Sigmoid colon (tissue), 7 donors: ENCODE measurements around the gene CDH24. TPM values are rescaled to one million over a fixed set of nuclear protein-coding genes. Genes with fewer than 3 reads are reported as not detected.

Source experiments
- DNase-seq: peaks from one replicate; pipeline ENCODE4 v3.0.0-alpha.2; 2019
- H3K27ac ChIP-seq, 4 donors: fragments of 200-600 bp; sonication (generic); one replicate each; pipeline ENCODE4 v1.5.1; 2016 to 2019; ENCODE audit warnings: mild to moderate bottlenecking in 1 of 4
- H3K27me3 ChIP-seq, 3 donors: fragments of 200-600 bp; sonication (generic); one replicate each; pipeline ENCODE4 v1.5.1; 2019; ENCODE audit warnings: mild to moderate bottlenecking in 1 of 3
- H3K36me3 ChIP-seq, 4 donors: fragments of 200-600 bp; sonication (generic); one replicate each; pipeline ENCODE4 v1.5.1; 2016 to 2019
- H3K4me1 ChIP-seq, 4 donors: fragments of 200-600 bp; sonication (generic); one replicate each; pipeline ENCODE4 v1.5.1; 2017 to 2019
- H3K4me3 ChIP-seq, 4 donors: fragments of 200-600 bp; sonication (generic); one replicate each; pipeline ENCODE4 v1.5.1; 2017 to 2019; ENCODE audit warnings: mild to moderate bottlenecking in 2 of 4, moderate library complexity in 1 of 4
- H3K9me3 ChIP-seq, 4 donors: fragments of 200-600 bp in 3 of 4; sonication (generic) in 3 of 4; one replicate each; pipeline versions ENCODE4 v1.5.1 to v1.6.1; 2013 to 2019
- CTCF ChIP-seq, 4 experiments: fragments of 450-650 bp in 3 of 4; fragments of 200-600 bp in 1 of 4; IDR thresholded peaks; one replicate each; pipeline ENCODE4 v1.5.1; 2016 to 2019; ENCODE audit warnings: antibody characterized with exemption in 4 of 4, mild to moderate bottlenecking in 3 of 4, moderate library complexity in 2 of 4
- EP300 ChIP-seq, 4 donors: sonication (generic); formaldehyde crosslinking; IDR thresholded peaks; one replicate each; pipeline ENCODE4 v1.6.1; 2017; ENCODE audit warnings: antibody characterized with exemption in 4 of 4
- POLR2A ChIP-seq, 2 donors: fragments of 450-650 bp; IDR thresholded peaks; one replicate each; pipeline ENCODE4 v1.6.1; 2016; ENCODE audit warnings: antibody characterized with exemption in 2 of 2, mild to moderate bottlenecking in 2 of 2, moderate library complexity in 2 of 2
- POLR2AphosphoS5 ChIP-seq, 4 donors: sonication (generic); formaldehyde crosslinking; IDR thresholded peaks; one replicate each; pipeline ENCODE4 v1.6.1; 2017; ENCODE audit warnings: antibody characterized with exemption in 4 of 4
- whole genome bisulfite sequencing, 2 donors: extraction: QIAGEN DNeasy Blood & Tissue Kit; methylation state at CpG; one replicate each; pipeline ENCODE4 v1.1.7; 2013; 5-methylcytosine and 5-hydroxymethylcytosine counted together
- intact Hi-C: fragments of 100-400 bp; cut with DNase I; formaldehyde crosslinking; loops from one replicate; pipeline ENCODE4 v1.15.1; 2023
- polyA plus RNA-seq, 3 donors: library from polyadenylated mRNA; stranded (reverse); fragments of 200-250 nt; gene quantifications; one replicate each; pipeline ENCODE4 v1.2.3, GENCODE V29; 2013
- total RNA-seq, 4 donors: library from RNA; depleted of rRNA; stranded (reverse); fragments of >200 nt; gene quantifications; one replicate each; pipeline ENCODE4 v1.1.0, GENCODE V29; 2016
- donor health status: healthy with polysubstance abuse.
- donor health status: Bipolar disorder and iron deficiency.
- donor health status: healthy.

Gene CDH24
- total and polyA plus RNA-seq, 7 donors = 0.46 to 7.5 (median 2.1) TPM

DNA sequence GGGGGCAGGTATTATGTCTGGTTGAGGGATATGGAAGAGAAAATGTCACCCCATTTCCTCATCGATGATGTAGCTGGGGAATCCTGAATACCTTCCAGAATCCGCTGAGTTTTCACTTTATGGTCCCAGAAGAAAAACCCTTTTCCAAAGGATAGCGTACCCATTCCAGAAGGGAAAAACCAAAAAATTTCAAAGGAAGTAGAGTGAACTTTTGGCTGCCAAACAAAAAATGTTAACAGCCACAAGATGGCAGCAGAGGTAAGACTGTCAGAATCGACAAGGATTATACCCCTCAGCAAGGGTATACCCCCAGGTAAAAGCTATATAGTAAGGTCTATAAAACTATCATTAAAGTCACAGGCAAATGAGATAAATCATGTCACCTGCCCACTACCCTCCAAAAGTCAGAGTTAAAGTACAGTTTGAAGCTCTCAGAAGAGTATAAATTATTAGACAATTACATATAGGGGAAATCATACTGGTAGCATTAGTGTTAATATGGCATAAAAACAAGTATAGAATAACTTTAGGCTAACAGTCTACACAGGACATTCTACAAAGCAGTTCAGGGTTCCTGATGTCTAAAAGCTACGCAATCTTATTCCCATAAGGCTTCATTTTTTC, 19.6 kb upstream of the CDH24 start:
- intact Hi-C loops = no loop called here
- DNase-seq = no peak
- TF ChIP-seq CTCF (IDR thresholded peaks at IDR 0.05) = peak in 2 of 4 experiments; percentile 32 to 55
- TF ChIP-seq EP300 (IDR thresholded peaks at IDR 0.05) = no peak
- H3K27me3 ChIP-seq = no peaks in the 10 kb centered on the region
- H3K9me3 ChIP-seq = no peaks in the 10 kb centered on the region
- H3K36me3 ChIP-seq = peaks cover 47 to 98% (median 77%) of the 10 kb centered on the region in 4 donors
- peak overlapping the region in 1 of 4 donors; percentile 9 for H3K27ac ChIP-seq
- WGBS, 2 donors = 68 to 71% methylated on average over 5 of the region's 5 CpGs
- no peak overlapping the region for H3K4me3 ChIP-seq
- peaks cover 0 to 24% (median 13%) of the 10 kb centered on the region in 4 donors for H3K4me1 ChIP-seq

GRCh38 chr14:23074906-23075305, 17.6 kb upstream of the CDH24 start:
- WGBS, 2 donors = 95 to 97% methylated on average over 1 of the region's 1 CpG
- intact Hi-C loops = no loop called here
- peaks cover 0 to 41% (median 29%) of the 10 kb centered on the region in 4 donors for H3K4me1 ChIP-seq

GRCh38 chr14:23071921-23072539, 14.7 kb upstream of the CDH24 start:
- WGBS, 2 donors = 33 to 62% methylated on average over 5 of the region's 5 CpGs
- DNase-seq = no peak
- Histone ChIP-seq H3K9me3 (no peaks in the 10 kb centered on the region), H3K27me3 (no peaks in the 10 kb centered on the region), H3K36me3 (peaks cover 9 to 70% (median 52%) of the 10 kb centered on the region in 4 donors), H3K27ac (peak overlapping the region; percentile 75 to 87 (median 84)), H3K4me1 (peaks cover 0 to 41% (median 38%) of the 10 kb centered on the region in 4 donors), H3K4me3 (peak overlapping the region in 3 of 4 donors; percentile 50 to 63 (median 58))
- intact Hi-C loops = no loop called here
- TF ChIP-seq POLR2AphosphoS5 (IDR thresholded peaks at IDR 0.05) = no peak
- TF ChIP-seq POLR2A (IDR thresholded peaks at IDR 0.05) = no peak
- TF ChIP-seq EP300 (IDR thresholded peaks at IDR 0.05) = no peak
- TF ChIP-seq CTCF (IDR thresholded peaks at IDR 0.05) = no peak

More at GRCh38 chr14:23074906-23075305, 17.6 kb upstream of the CDH24 start:
- Histone ChIP-seq H3K27ac (no peak overlapping the region), H3K36me3 (peaks cover 34 to 78% (median 59%) of the 10 kb centered on the region in 4 donors), H3K9me3 (no peaks in the 10 kb centered on the region), H3K4me3 (no peak overlapping the region), H3K27me3 (no peaks in the 10 kb centered on the region)
- DNase-seq = no peak
- TF ChIP-seq POLR2A (IDR thresholded peaks at IDR 0.05) (no peak), CTCF (IDR thresholded peaks at IDR 0.05) (no peak), POLR2AphosphoS5 (IDR thresholded peaks at IDR 0.05) (no peak), EP300 (IDR thresholded peaks at IDR 0.05) (no peak)

GRCh38 chr14:23071244-23071920, 14.1 kb upstream of the CDH24 start:
- H3K27me3 ChIP-seq = no peaks in the 10 kb centered on the region
- WGBS, 2 donors = 1 to 2% methylated on average over 14 of the region's 14 CpGs
- H3K36me3 ChIP-seq = peaks cover 6 to 70% (median 51%) of the 10 kb centered on the region in 4 donors
- intact Hi-C loops = no loop called here
- H3K4me1 ChIP-seq = peaks cover 0 to 41% (median 38%) of the 10 kb centered on the region in 4 donors
- H3K4me3 ChIP-seq = peak overlapping the region; percentile 49 to 63 (median 54)
- peak; percentile 95 for DNase-seq
- TF ChIP-seq EP300 (IDR thresholded peaks at IDR 0.05) (no peak), POLR2AphosphoS5 (IDR thresholded peaks at IDR 0.05) (peak; percentile 29 to 77 (median 72)), CTCF (IDR thresholded peaks at IDR 0.05) (no peak), POLR2A (IDR thresholded peaks at IDR 0.05) (peak in 1 of 2 donors; percentile 28)
- no peaks in the 10 kb centered on the region for H3K9me3 ChIP-seq
- peak overlapping the region; percentile 75 to 87 (median 84) for H3K27ac ChIP-seq
